GM12865 (cell line): ENCODE results near the gene MUC20.
"Not testable (repeated sequence)": the region's sequence is repeated elsewhere in the genome, so short reads cannot be mapped to it uniquely, and the experiment has no call there.

ENCODE experiments used
- DNase-seq: peaks from one replicate; pipeline ENCODE4 v3.0.0; 2010; ENCODE audit warnings: low read depth
- H3K4me3 ChIP-seq: 2 replicates; pipeline ENCODE4 v1.5.1; 2011; ENCODE audit warnings: mild to moderate bottlenecking, low read depth, low read length, control low read depth
- CTCF ChIP-seq: IDR thresholded peaks from 2 replicates; pipeline ENCODE4 v1.5.1; 2011; ENCODE audit warnings: low read length, control low read depth, low read depth, inconsistent platforms; ENCODE audit not compliant: insufficient read depth; ENCODE audit errors: missing control alignments

MUC20 gene

GRCh38 chr3:195690951-195691350, 29.8 kb upstream of the MUC20 start:
- TF ChIP-seq CTCF = no peak
- no peak for DNase-seq

GRCh38 chr3:195691596-195692353, 29.0 kb upstream of the MUC20 start:
- not testable (repeated sequence) for H3K4me3 ChIP-seq, DNase-seq

More at GRCh38 chr3:195690951-195691350, 29.8 kb upstream of the MUC20 start:
- H3K4me3 ChIP-seq = no peak overlapping the region

- H3K4me3 ChIP-seq = no peak overlapping the region
- no peak for DNase-seq
- TF ChIP-seq CTCF = no peak
Measured at GRCh38 chr3:195692354-195692685, 28.5 kb upstream of the MUC20 start.

- no peak for TF ChIP-seq CTCF
- DNase-seq = no peak
- no peak overlapping the region for H3K4me3 ChIP-seq
Measured at GRCh38 chr3:195692781-195693427, 27.9 kb upstream of the MUC20 start.

- TF ChIP-seq CTCF = no peak
- H3K4me3 ChIP-seq = no peak overlapping the region
- DNase-seq = no peak
Measured at GRCh38 chr3:195693428-195694216, 27.2 kb upstream of the MUC20 start.

- H3K4me3 ChIP-seq, DNase-seq: not testable (repeated sequence)
Measured at GRCh38 chr3:195694217-195695076, 26.3 kb upstream of the MUC20 start.

- H3K4me3 ChIP-seq = no peak overlapping the region
- DNase-seq = no peak
- TF ChIP-seq CTCF = no peak
Measured at GRCh38 chr3:195696632-195697278, 24.0 kb upstream of the MUC20 start.
